ENCODE measurements around the gene RNASEL.

DNA sequence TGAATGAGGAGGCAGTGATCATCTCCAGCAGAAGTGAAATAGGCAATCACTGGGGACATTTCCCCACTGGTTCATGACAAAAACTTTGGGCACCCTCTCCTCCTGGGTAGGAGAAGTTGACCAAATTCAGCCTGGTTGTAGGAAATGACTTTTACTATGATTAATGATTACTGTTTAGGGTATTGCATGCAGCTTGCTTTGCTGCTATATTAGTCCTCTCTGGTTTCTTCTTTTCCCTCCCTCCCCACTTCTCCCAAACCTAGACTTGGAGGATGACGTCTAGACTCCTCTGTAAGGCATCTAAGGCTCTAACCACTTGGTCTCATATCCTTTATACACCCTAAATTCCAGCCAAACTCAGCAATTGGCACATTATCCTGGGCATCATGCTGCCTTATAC lies 18.5 kb upstream of the RNASEL start:
- TF ChIP-seq BHLHE40 (IDR thresholded peaks at IDR 0.05; ENCODE audit: low read depth, low read length) (no peak), CEBPB (IDR thresholded peaks at IDR 0.05; ENCODE audit: low read depth, low read length) (no peak), RAD21 (IDR thresholded peaks at IDR 0.05; ENCODE audit: low read length) (no peak), SMC3 (IDR thresholded peaks at IDR 0.05; ENCODE audit: low read depth, low read length) (no peak), POLR2A (IDR thresholded peaks at IDR 0.05; ENCODE audit: low read depth, low read length) (no peak), FOS (IDR thresholded peaks at IDR 0.05; ENCODE audit: low read depth, low read length) (no peak)
- TF ChIP-seq, protein P1, sequence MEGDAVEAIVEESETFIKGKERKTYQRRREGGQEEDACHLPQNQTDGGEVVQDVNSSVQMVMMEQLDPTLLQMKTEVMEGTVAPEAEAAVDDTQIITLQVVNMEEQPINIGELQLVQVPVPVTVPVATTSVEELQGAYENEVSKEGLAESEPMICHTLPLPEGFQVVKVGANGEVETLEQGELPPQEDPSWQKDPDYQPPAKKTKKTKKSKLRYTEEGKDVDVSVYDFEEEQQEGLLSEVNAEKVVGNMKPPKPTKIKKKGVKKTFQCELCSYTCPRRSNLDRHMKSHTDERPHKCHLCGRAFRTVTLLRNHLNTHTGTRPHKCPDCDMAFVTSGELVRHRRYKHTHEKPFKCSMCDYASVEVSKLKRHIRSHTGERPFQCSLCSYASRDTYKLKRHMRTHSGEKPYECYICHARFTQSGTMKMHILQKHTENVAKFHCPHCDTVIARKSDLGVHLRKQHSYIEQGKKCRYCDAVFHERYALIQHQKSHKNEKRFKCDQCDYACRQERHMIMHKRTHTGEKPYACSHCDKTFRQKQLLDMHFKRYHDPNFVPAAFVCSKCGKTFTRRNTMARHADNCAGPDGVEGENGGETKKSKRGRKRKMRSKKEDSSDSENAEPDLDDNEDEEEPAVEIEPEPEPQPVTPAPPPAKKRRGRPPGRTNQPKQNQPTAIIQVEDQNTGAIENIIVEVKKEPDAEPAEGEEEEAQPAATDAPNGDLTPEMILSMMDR (conservative IDR thresholded peaks at IDR 0.05; ENCODE audit: low read depth, low read length) = no peak
- TF ChIP-seq, protein P2, sequence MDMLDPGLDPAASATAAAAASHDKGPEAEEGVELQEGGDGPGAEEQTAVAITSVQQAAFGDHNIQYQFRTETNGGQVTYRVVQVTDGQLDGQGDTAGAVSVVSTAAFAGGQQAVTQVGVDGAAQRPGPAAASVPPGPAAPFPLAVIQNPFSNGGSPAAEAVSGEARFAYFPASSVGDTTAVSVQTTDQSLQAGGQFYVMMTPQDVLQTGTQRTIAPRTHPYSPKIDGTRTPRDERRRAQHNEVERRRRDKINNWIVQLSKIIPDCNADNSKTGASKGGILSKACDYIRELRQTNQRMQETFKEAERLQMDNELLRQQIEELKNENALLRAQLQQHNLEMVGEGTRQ (IDR thresholded peaks at IDR 0.05; ENCODE audit: low read depth, low read length) = no peak
